PC-9 (cell line): Measurements from ENCODE around the gene FMO2. TPM values are rescaled to one million over a fixed set of nuclear protein-coding genes. Genes with fewer than 3 reads are reported as not detected.

ENCODE experiments used
- BruUV-seq: library from RNA; stranded (reverse); fragments of 400-500 nt; replicated peaks from 2 replicates; lab custom pipeline; 2021; lab: Mats Ljungman, UMichigan
- CTCF ChIA-PET: fragments of 300-600 bp; sonication (Branson Sonifier 250); formaldehyde crosslinking; loops from one replicate; lab custom pipeline; 2022; ENCODE audit warnings: antibody characterized with exemption; lab: Charles Lee
- POLR2A ChIA-PET: fragments of 300-600 bp; sonication (Branson Sonifier 250); formaldehyde crosslinking; loops from one replicate; lab custom pipeline; 2022; ENCODE audit warnings: antibody characterized with exemption; ENCODE audit not compliant: unreplicated experiment; lab: Charles Lee
- DNase-seq, 2 experiments: peaks; one replicate each; pipeline versions ENCODE4 v3.0.0 to v3.0.0-alpha.2; 2015 to 2022; ENCODE audit warnings: mixed read lengths in 1 of 2
- H2AFZ ChIP-seq: fragments of 200-600 bp; sonication (generic); 2 replicates; pipeline ENCODE4 v1.8.1; 2017; ENCODE audit warnings: antibody characterized with exemption
- H3F3A ChIP-seq: fragments of 200-600 bp; sonication (generic); 2 replicates; pipeline ENCODE4 v1.8.1; 2017; ENCODE audit warnings: antibody characterized with exemption, mild to moderate bottlenecking, low read depth; ENCODE audit not compliant: insufficient read depth
- H3K27ac ChIP-seq: fragments of 200-600 bp; sonication (generic); 2 replicates; pipeline ENCODE4 v1.6.1; 2016; ENCODE audit warnings: mixed run types
- H3K27me3 ChIP-seq: fragments of 200-600 bp; sonication (generic); 2 replicates; pipeline ENCODE4 v1.6.1; 2016; ENCODE audit warnings: low read depth, mixed run types; ENCODE audit not compliant: insufficient read depth
- H3K36me3 ChIP-seq: fragments of 200-600 bp; sonication (generic); 2 replicates; pipeline ENCODE4 v1.6.1; 2016; ENCODE audit warnings: low read depth, mixed run types
- H3K4me1 ChIP-seq: fragments of 200-600 bp; sonication (generic); replicated peaks from 2 replicates; pipeline ENCODE4 v1.6.1; 2016; ENCODE audit warnings: mixed run types; ENCODE audit not compliant: insufficient read depth
- H3K4me2 ChIP-seq: fragments of 200-600 bp; sonication (generic); 2 replicates; pipeline ENCODE4 v1.6.1; 2017; ENCODE audit warnings: mixed run types
- H3K4me3 ChIP-seq: fragments of 200-600 bp; sonication (generic); 2 replicates; pipeline ENCODE4 v1.6.1; 2016; ENCODE audit warnings: mixed run types
- H3K79me2 ChIP-seq: fragments of 200-600 bp; sonication (generic); 2 replicates; pipeline ENCODE4 v1.6.1; 2017; ENCODE audit warnings: low read depth, mixed run types
- H3K9me2 ChIP-seq: fragments of 200-600 bp; sonication (generic); 2 replicates; pipeline ENCODE4 v1.8.1; 2017; ENCODE audit warnings: mild to moderate bottlenecking; ENCODE audit not compliant: insufficient read depth
- H3K9me3 ChIP-seq: fragments of 200-600 bp; sonication (generic); 2 replicates; pipeline ENCODE4 v1.8.1; 2016; ENCODE audit warnings: low read depth; ENCODE audit not compliant: insufficient read depth
- H4K20me1 ChIP-seq: fragments of 200-600 bp; sonication (generic); 2 replicates; pipeline ENCODE4 v1.8.1; 2017; ENCODE audit not compliant: insufficient read depth
- CTCF ChIP-seq: fragments of 200-600 bp; sonication (generic); conservative IDR thresholded peaks from 2 replicates; pipeline ENCODE4 v1.6.1; 2017; ENCODE audit warnings: mixed run types, antibody characterized with exemption, mild to moderate bottlenecking, moderate library complexity
- EZH2 ChIP-seq: fragments of 200-600 bp; sonication (generic); IDR thresholded peaks from 2 replicates; pipeline ENCODE4 v1.8.0; 2017; ENCODE audit warnings: antibody characterized with exemption, low read depth
- intact Hi-C: fragments of 100-400 bp; cut with micrococcal nuclease; formaldehyde crosslinking; loops from one replicate; pipeline ENCODE4 v1.10.0; 2022; ENCODE audit not compliant: unreplicated experiment
- total RNA-seq: library from RNA; stranded (reverse); gene quantifications from 2 replicates; pipeline ENCODE4 v1.2.3, GENCODE V29; 2021

Gene FMO2
- total RNA-seq, 1 experiment from 2014 or later, result not detected

GRCh38 chr1:171158551-171158950 is 26.5 kb upstream of the FMO2 start:
- TF ChIP-seq EZH2 (no peak), CTCF (no peak)
- ChIA-PET POLR2A (no interaction called here), CTCF (no interaction called here)
- intact Hi-C loops, result no loop called here
- no TSS peak for BruUV-seq
- Histone ChIP-seq H3K79me2 (no peaks in the 10 kb centered on the region), H2AFZ (no peak overlapping the region), H3F3A (no peaks in the 10 kb centered on the region), H3K9me2 (peaks cover 5% of the 10 kb centered on the region; the same call in 1 of the 2 replicates), H4K20me1 (no peaks in the 10 kb centered on the region), H3K4me3 (no peak overlapping the region), H3K27ac (no peak overlapping the region), H3K27me3 (no peaks in the 10 kb centered on the region), H3K36me3 (no peaks in the 10 kb centered on the region), H3K4me2 (no peak overlapping the region), H3K9me3 (no peaks in the 10 kb centered on the region), H3K4me1 (no peaks in the 10 kb centered on the region)
- no peak for DNase-seq

GRCh38 chr1:171159148-171159547 is 26.0 kb upstream of the FMO2 start:
- H3K4me3 ChIP-seq, result no peak overlapping the region
- no peak overlapping the region for H3K4me2 ChIP-seq
- H4K20me1 ChIP-seq, result no peaks in the 10 kb centered on the region
- intact Hi-C loops, result no loop called here
- H3K27ac ChIP-seq, result no peak overlapping the region
- H3K79me2 ChIP-seq, result no peaks in the 10 kb centered on the region
- no peaks in the 10 kb centered on the region for H3K4me1 ChIP-seq
- no TSS peak for BruUV-seq
- DNase-seq, result no peak
- H3K27me3 ChIP-seq, result no peaks in the 10 kb centered on the region
- no peak overlapping the region for H2AFZ ChIP-seq
- peaks cover 5% of the 10 kb centered on the region for H3K9me2 ChIP-seq
- ChIA-PET CTCF (no interaction called here), POLR2A (no interaction called here)
- TF ChIP-seq CTCF (no peak), EZH2 (no peak)
- H3K9me3 ChIP-seq, result no peaks in the 10 kb centered on the region
- no peaks in the 10 kb centered on the region for H3F3A ChIP-seq
- no peaks in the 10 kb centered on the region for H3K36me3 ChIP-seq

DNA sequence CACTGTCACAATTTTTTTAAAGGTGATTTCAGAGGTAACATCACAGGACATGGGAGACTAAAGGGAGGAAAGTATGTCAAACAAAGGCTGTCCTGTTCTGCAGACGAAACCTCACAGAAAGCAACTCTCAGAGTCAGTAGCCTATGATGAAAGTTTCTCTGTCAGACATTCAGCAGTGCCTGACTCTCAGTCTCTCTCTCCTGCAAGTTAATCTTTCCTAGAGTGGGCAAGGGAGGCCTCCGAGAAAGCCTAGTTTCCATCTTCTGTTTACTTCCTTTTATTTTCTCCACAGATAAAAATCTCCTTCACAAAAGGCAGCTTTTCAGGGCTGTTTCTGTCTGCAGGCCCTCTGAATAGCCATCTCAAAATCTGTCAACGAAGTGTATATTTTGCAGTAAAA is 24.9 kb upstream of the FMO2 start:
- TF ChIP-seq CTCF (no peak), EZH2 (no peak)
- Histone ChIP-seq H3K4me2 (no peak overlapping the region), H3K4me3 (no peak overlapping the region), H3K27me3 (no peaks in the 10 kb centered on the region), H3K79me2 (no peaks in the 10 kb centered on the region), H4K20me1 (no peaks in the 10 kb centered on the region), H3K36me3 (no peaks in the 10 kb centered on the region), H3K9me3 (no peaks in the 10 kb centered on the region), H3K4me1 (no peaks in the 10 kb centered on the region), H3K27ac (no peak overlapping the region), H3F3A (no peaks in the 10 kb centered on the region), H2AFZ (no peak overlapping the region), H3K9me2 (peaks cover 5% of the 10 kb centered on the region)
- POLR2A ChIA-PET, result interaction anchor here (0.7 kb wide), 1 partner anchor 27 kb away, joined by 8 read pairs; no protein-coding TSS in a partner anchor
- CTCF ChIA-PET, result no interaction called here
- DNase-seq, result no peak
- intact Hi-C loops, result no loop called here
- BruUV-seq, result no TSS peak
